Measurements from ENCODE around the gene ZNF423. TPM values are rescaled to one million over a fixed set of nuclear protein-coding genes. Genes with fewer than 3 reads are reported as not detected.

Gene ZNF423
- total and polyA plus RNA-seq, 2 experiments from 2014 or later: 14.9 to 41.8 TPM

GRCh38 chr16:49760815-49761214 is 95.1 kb downstream of the ZNF423 start:
- H3K4me3 ChIP-seq: no peak overlapping the region
- no peak overlapping the region for H3K4me2 ChIP-seq
- peaks cover 23% of the 10 kb centered on the region for H3K79me2 ChIP-seq (replicated peaks; ENCODE audit: insufficient read depth)
- H3K27me3 ChIP-seq (ENCODE audit: insufficient read depth): no peaks in the 10 kb centered on the region
- H3F3A ChIP-seq (replicated peaks; ENCODE audit: low read depth): 0 out of 2 replicates have a peak, but pooled peaks cover 4% of the 10 kb centered on the region
- DNase-seq (ENCODE audit: low spot score) (no peak), ATAC-seq (no peak)
- H2AFZ ChIP-seq: no peak overlapping the region
- Mint-ChIP-seq H3K27me3 (ENCODE audit: insufficient read depth, low read depth, poor library complexity) (peaks cover 14% of the 10 kb centered on the region), H3K4me1 (peaks cover 35% of the 10 kb centered on the region), H3K4me3 (no peak overlapping the region), H3K9me3 (no peaks in the 10 kb centered on the region; the same call in 2 of the 3 replicates), H3K27ac (no peak overlapping the region), H3K36me3 (ENCODE audit: low read depth) (no peaks in the 10 kb centered on the region)
- no peak overlapping the region for H3K27ac ChIP-seq (ENCODE audit: low read depth)
- no peaks in the 10 kb centered on the region for H3K36me3 ChIP-seq (ENCODE audit: insufficient read depth)
- peaks cover 23% of the 10 kb centered on the region for H3K4me1 ChIP-seq (ENCODE audit: insufficient read depth)
- no peaks in the 10 kb centered on the region for H3K9me2 ChIP-seq (ENCODE audit: insufficient read depth)
- TF ChIP-seq ETS1 (IDR thresholded peaks at IDR 0.05) (no peak), POLR2AphosphoS5 (IDR thresholded peaks at IDR 0.05; ENCODE audit: low read depth) (no peak), ZNF114 (CRISPR knock-in tag; IDR thresholded peaks at IDR 0.05) (no peak), CTCF (conservative IDR thresholded peaks at IDR 0.05; ENCODE audit: low read depth in 2 of 2) (no peak), REST (IDR thresholded peaks at IDR 0.05; ENCODE audit: unreplicated experiment) (no peak), STAT1 (IDR thresholded peaks at IDR 0.05; ENCODE audit: unreplicated experiment) (no peak), ZNF462 (CRISPR knock-in tag; IDR thresholded peaks at IDR 0.05) (no peak)
- no peaks in the 10 kb centered on the region for H4K20me1 ChIP-seq (replicated peaks; ENCODE audit: insufficient read depth)
